ENCODE measurements around the gene STAC2.

Gene STAC2

GRCh38 chr17:39194985-39195524, 30.7 kb downstream of the STAC2 start:
- peaks cover 30% of the 10 kb centered on the region for H3K79me2 ChIP-seq (ENCODE audit: control insufficient read depth, low read length)
- H3K9me3 ChIP-seq (ENCODE audit: control insufficient read depth, insufficient read depth, low read length): no peaks in the 10 kb centered on the region
- H3F3A ChIP-seq (ENCODE audit: control insufficient read depth, insufficient read depth): peaks cover 16% of the 10 kb centered on the region
- no peaks in the 10 kb centered on the region for H3K9me2 ChIP-seq (replicated peaks; ENCODE audit: control insufficient read depth, low read length)
- no peaks in the 10 kb centered on the region for H3K27me3 ChIP-seq (ENCODE audit: control insufficient read depth, low read length)
- H3K4me2 ChIP-seq (ENCODE audit: low read length): peak overlapping the region; percentile 98; the same call in 1 of the 2 replicates
- H3K36me3 ChIP-seq (ENCODE audit: control insufficient read depth, low read length): peaks cover 56% of the 10 kb centered on the region
- H3K4me1 ChIP-seq (ENCODE audit: control insufficient read depth, low read length): peaks cover 36% of the 10 kb centered on the region
- no peak overlapping the region for H3K27ac ChIP-seq (ENCODE audit: low read depth, low read length)
- peaks cover 5% of the 10 kb centered on the region; the same call in 1 of the 2 replicates for H4K20me1 ChIP-seq (ENCODE audit: control insufficient read depth, insufficient read depth, low read depth, low read length)
- peak overlapping the region; percentile 100; the same call in 1 of the 2 replicates for H3K4me3 ChIP-seq (ENCODE audit: low read length)
- TF ChIP-seq EZH2phosphoT487 (IDR thresholded peaks at IDR 0.05; ENCODE audit: borderline replicate concordance, low read length): no peak
- no peak for TF ChIP-seq CTCF (IDR thresholded peaks at IDR 0.05; ENCODE audit: low read depth, low read length, poor library complexity, severe bottlenecking)

GRCh38 chr17:39194089-39194984, 31.4 kb downstream of the STAC2 start:
- H3K4me2 ChIP-seq (ENCODE audit: low read length): no peak overlapping the region; the same call in 1 of the 2 replicates
- H3K4me1 ChIP-seq (ENCODE audit: control insufficient read depth, low read length): peaks cover 32% of the 10 kb centered on the region
- TF ChIP-seq CTCF (IDR thresholded peaks at IDR 0.05; ENCODE audit: low read depth, low read length, poor library complexity, severe bottlenecking) (no peak), EZH2phosphoT487 (IDR thresholded peaks at IDR 0.05; ENCODE audit: borderline replicate concordance, low read length) (no peak)
- H3K9me3 ChIP-seq (ENCODE audit: control insufficient read depth, insufficient read depth, low read length): no peaks in the 10 kb centered on the region
- H4K20me1 ChIP-seq (ENCODE audit: control insufficient read depth, insufficient read depth, low read depth, low read length): peaks cover 5% of the 10 kb centered on the region; the same call in 1 of the 2 replicates
- no peaks in the 10 kb centered on the region for H3K27me3 ChIP-seq (ENCODE audit: control insufficient read depth, low read length)
- no peak overlapping the region for H3K4me3 ChIP-seq (ENCODE audit: low read length)
- no peak overlapping the region for H3K27ac ChIP-seq (ENCODE audit: low read depth, low read length)
- no peaks in the 10 kb centered on the region for H3K9me2 ChIP-seq (replicated peaks; ENCODE audit: control insufficient read depth, low read length)
- H3K36me3 ChIP-seq (ENCODE audit: control insufficient read depth, low read length): peaks cover 56% of the 10 kb centered on the region
- H3F3A ChIP-seq (ENCODE audit: control insufficient read depth, insufficient read depth): peaks cover 13% of the 10 kb centered on the region
- H3K79me2 ChIP-seq (ENCODE audit: control insufficient read depth, low read length): peaks cover 28% of the 10 kb centered on the region

GRCh38 chr17:39193346-39193745, 32.4 kb downstream of the STAC2 start:
- Histone ChIP-seq H3F3A (ENCODE audit: control insufficient read depth, insufficient read depth) (peaks cover 4% of the 10 kb centered on the region), H3K9me2 (replicated peaks; ENCODE audit: control insufficient read depth, low read length) (no peaks in the 10 kb centered on the region), H3K36me3 (ENCODE audit: control insufficient read depth, low read length) (peaks cover 59% of the 10 kb centered on the region), H3K79me2 (ENCODE audit: control insufficient read depth, low read length) (peaks cover 28% of the 10 kb centered on the region), H3K4me2 (ENCODE audit: low read length) (no peak overlapping the region), H3K4me3 (ENCODE audit: low read length) (no peak overlapping the region), H3K4me1 (ENCODE audit: control insufficient read depth, low read length) (peaks cover 23% of the 10 kb centered on the region), H3K27me3 (ENCODE audit: control insufficient read depth, low read length) (no peaks in the 10 kb centered on the region), H4K20me1 (ENCODE audit: control insufficient read depth, insufficient read depth, low read depth, low read length) (peaks cover 5% of the 10 kb centered on the region; the same call in 1 of the 2 replicates), H3K9me3 (ENCODE audit: control insufficient read depth, insufficient read depth, low read length) (no peaks in the 10 kb centered on the region), H3K27ac (ENCODE audit: low read depth, low read length) (no peak overlapping the region)
- TF ChIP-seq CTCF (IDR thresholded peaks at IDR 0.05; ENCODE audit: low read depth, low read length, poor library complexity, severe bottlenecking): no peak
- no peak for TF ChIP-seq EZH2phosphoT487 (IDR thresholded peaks at IDR 0.05; ENCODE audit: borderline replicate concordance, low read length)

All from DOHH2 (cell line).